Activated CD4-positive, alpha-beta T cell treated with anti-CD3 and anti-CD28 coated beads for 48 hours (primary cell): ENCODE data around the gene CNN3.

Experiments used
- DNase-seq: peaks from one replicate; pipeline ENCODE4 v3.0.0-alpha.2; 2020

CNN3 gene

GRCh38 chr1:94851571-94851970 is 75.3 kb downstream of the CNN3 start:
- no peak for DNase-seq
